Tibial artery (tissue), 4 donors: ENCODE results near the gene CA4.
A peak's percentile ranks its signal among the peaks of the same experiment; 100 is the strongest.

Experiments
- DNase-seq, 2 donors: peaks; one replicate each; pipeline ENCODE4 v3.0.0-alpha.2; 2019
- H3K27ac ChIP-seq, 2 donors: fragments of 200-600 bp; sonication (generic) in 1 of 2; 1 replicate in 1 of 2; 2 replicates in 1 of 2; pipeline ENCODE4 v1.5.1; 2018 to 2019; ENCODE audit warnings: mild to moderate bottlenecking in 1 of 2
- H3K27me3 ChIP-seq, 2 donors: fragments of 200-600 bp; sonication (generic) in 1 of 2; one replicate each; pipeline versions ENCODE4 v1.5.1 to v1.6.0; 2016 to 2019
- H3K36me3 ChIP-seq, 3 donors: fragments of 200-600 bp; sonication (generic) in 2 of 3; one replicate each; pipeline ENCODE4 v1.5.1; 2016 to 2019; ENCODE audit warnings: mild to moderate bottlenecking in 2 of 3
- H3K4me1 ChIP-seq, 4 donors: fragments of 200-600 bp; sonication (generic) in 2 of 4; 1 replicate in 3 of 4; 2 replicates in 1 of 4; pipeline ENCODE4 v1.5.1; 2016 to 2019
- H3K4me3 ChIP-seq, 2 donors: fragments of 200-600 bp; sonication (generic) in 1 of 2; 1 replicate in 1 of 2; 2 replicates in 1 of 2; pipeline ENCODE4 v1.5.1; 2018 to 2019; ENCODE audit warnings: mild to moderate bottlenecking in 2 of 2
- H3K9me3 ChIP-seq, 3 donors: fragments of 200-600 bp; sonication (generic) in 1 of 3; one replicate each; pipeline ENCODE4 v1.5.1; 2016 to 2019
- intact Hi-C: fragments of 100-400 bp; cut with DNase I; formaldehyde crosslinking; loops from one replicate; pipeline ENCODE4 v1.15.0; 2023; ENCODE audit warnings: low total_unique reads
- TF ChIP-seq, protein P1 (sequence below), 2 experiments: fragments of 200-600 bp in 1 of 2; fragments of 450-650 bp in 1 of 2; IDR thresholded peaks; one replicate each; pipeline ENCODE4 v1.5.1; 2017 to 2019; ENCODE audit warnings: antibody characterized with exemption in 2 of 2, mild to moderate bottlenecking in 1 of 2, moderate library complexity in 1 of 2

CA4 gene

DNA sequence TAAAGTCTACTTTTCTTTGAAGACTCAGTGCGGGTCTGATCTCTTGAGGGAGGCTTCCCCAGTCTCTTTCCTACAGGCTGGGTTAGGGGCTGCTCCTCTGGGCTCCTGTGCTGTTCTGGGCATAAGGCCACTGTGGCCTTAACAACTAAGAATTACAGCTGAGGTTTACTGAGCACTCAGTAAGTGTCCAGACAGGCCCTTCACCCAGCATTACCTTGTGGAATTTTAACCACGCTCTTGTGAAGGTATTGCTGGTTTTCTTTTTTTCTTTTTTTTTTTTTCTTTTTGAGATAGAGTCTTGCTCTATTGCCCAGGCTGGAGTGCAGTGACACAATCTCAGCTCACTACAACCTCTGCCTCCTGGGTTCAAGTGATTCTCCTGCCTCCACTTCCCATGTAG is 3.6 kb upstream of the CA4 start:
- TF ChIP-seq, protein P1, sequence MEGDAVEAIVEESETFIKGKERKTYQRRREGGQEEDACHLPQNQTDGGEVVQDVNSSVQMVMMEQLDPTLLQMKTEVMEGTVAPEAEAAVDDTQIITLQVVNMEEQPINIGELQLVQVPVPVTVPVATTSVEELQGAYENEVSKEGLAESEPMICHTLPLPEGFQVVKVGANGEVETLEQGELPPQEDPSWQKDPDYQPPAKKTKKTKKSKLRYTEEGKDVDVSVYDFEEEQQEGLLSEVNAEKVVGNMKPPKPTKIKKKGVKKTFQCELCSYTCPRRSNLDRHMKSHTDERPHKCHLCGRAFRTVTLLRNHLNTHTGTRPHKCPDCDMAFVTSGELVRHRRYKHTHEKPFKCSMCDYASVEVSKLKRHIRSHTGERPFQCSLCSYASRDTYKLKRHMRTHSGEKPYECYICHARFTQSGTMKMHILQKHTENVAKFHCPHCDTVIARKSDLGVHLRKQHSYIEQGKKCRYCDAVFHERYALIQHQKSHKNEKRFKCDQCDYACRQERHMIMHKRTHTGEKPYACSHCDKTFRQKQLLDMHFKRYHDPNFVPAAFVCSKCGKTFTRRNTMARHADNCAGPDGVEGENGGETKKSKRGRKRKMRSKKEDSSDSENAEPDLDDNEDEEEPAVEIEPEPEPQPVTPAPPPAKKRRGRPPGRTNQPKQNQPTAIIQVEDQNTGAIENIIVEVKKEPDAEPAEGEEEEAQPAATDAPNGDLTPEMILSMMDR (IDR thresholded peaks at IDR 0.05), result no peak
- H3K36me3 ChIP-seq, result no peaks in the 10 kb centered on the region
- peaks cover 0 to 74% of the 10 kb centered on the region in 2 donors for H3K27me3 ChIP-seq
- H3K4me3 ChIP-seq, result no peak overlapping the region
- peaks cover 0 to 35% (median 20%) of the 10 kb centered on the region in 4 donors for H3K4me1 ChIP-seq
- no peaks in the 10 kb centered on the region for H3K9me3 ChIP-seq
- no peak for DNase-seq
- no peak overlapping the region for H3K27ac ChIP-seq
- intact Hi-C loops, result loop anchor here (10.0 kb wide), 1 partner anchor 289 kb away; no protein-coding TSS in a partner anchor

DNA sequence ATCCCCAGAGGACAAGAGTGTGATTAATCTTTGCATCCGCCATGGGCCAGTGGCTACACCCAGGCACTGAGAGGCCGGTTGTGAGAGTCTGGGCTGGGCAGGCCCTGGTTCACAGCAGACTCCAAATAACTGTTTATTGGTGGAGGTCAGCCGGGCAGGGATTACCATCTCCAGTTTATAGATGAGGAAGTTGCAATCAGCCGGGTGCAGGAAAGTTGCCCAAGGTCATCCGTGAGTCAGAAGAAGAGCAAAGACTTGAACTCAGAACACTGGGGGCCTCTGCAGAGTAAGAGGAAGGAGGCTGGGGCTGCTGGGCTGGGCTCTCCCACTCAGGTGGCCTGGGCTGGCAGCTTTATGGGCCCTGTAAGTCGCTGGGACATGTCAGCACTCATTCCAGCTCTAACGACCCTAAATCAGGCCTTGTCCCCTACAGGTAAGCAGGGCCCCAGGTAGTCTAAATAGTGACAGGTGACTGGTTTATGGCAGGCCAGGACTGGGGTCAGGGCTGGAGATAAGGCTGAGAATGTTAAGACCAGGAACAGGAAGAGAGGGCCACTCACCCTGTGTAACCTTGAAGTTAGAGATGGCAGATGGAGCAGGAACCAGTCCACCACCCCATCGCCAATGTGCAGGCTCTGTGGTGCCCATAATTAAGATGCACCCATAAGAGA is 2.1 kb upstream of the CA4 start:
- Histone ChIP-seq H3K27ac (no peak overlapping the region), H3K27me3 (peaks cover 0 to 81% of the 10 kb centered on the region in 2 donors), H3K4me3 (no peak overlapping the region), H3K36me3 (no peaks in the 10 kb centered on the region), H3K4me1 (peaks cover 0 to 20% (median 12%) of the 10 kb centered on the region in 4 donors), H3K9me3 (no peaks in the 10 kb centered on the region)
- TF ChIP-seq, protein P1 (IDR thresholded peaks at IDR 0.05), result no peak
- intact Hi-C loops, result loop anchor here (10.0 kb wide), 1 partner anchor 287 kb away; no protein-coding TSS in a partner anchor
- DNase-seq, result no peak

DNA sequence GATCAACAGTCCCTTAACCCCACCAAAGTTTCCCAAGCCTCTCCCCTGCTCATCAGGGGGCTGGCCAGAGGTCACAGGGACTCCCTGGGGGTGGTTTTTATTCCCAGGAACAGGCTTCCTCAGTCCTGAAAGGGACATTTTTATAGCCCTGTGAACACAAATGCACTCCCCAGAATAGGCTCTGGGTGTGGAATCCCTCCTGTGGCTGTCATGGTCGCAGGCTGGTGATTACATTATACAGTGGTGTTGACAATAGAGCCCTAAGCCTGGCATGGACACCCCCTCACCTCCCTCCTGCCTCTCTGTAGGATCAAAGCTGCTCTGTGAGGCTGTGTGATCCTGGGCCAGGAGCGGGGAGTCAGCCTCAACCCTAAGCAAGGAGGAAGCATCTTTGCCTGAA is 1.4 kb upstream of the CA4 start:
- Histone ChIP-seq H3K27me3 (peaks cover 0 to 81% of the 10 kb centered on the region in 2 donors), H3K27ac (no peak overlapping the region), H3K9me3 (no peaks in the 10 kb centered on the region), H3K4me3 (no peak overlapping the region), H3K4me1 (peaks cover 0 to 14% (median 7%) of the 10 kb centered on the region in 4 donors), H3K36me3 (no peaks in the 10 kb centered on the region)
- TF ChIP-seq, protein P1 (IDR thresholded peaks at IDR 0.05), result no peak
- intact Hi-C loops, result loop anchor here (10.0 kb wide), 1 partner anchor 286 kb away; no protein-coding TSS in a partner anchor
- DNase-seq, result no peak

DNA sequence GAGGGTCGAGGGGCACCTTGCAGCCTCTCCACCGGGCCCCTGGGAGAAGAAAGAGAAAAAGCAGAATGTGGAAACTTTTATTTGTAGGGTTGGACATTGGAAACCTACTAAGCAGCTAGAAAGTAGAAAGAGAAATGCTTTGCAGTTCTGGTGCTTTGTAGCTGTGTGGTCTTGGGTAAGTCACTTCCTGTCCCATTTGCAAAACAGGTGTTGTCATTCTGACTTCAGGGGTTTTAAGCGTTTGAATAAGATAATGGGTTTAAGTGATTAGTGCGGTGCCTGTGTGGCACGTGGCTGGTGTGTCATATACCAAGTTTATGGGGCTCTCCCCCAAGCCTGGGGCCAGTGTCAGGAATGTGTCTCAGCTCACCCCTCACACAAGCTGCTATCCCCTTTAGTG is 1.6 kb downstream of the CA4 start:
- TF ChIP-seq, protein P1 (IDR thresholded peaks at IDR 0.05), result no peak
- DNase-seq, result no peak
- no peak overlapping the region for H3K4me3 ChIP-seq
- no peak overlapping the region for H3K27ac ChIP-seq
- no peaks in the 10 kb centered on the region for H3K36me3 ChIP-seq
- H3K4me1 ChIP-seq, result peaks cover 0 to 20% (median 7%) of the 10 kb centered on the region in 4 donors
- peaks cover 0 to 84% of the 10 kb centered on the region in 2 donors for H3K27me3 ChIP-seq
- no peaks in the 10 kb centered on the region for H3K9me3 ChIP-seq
- intact Hi-C loops, result no loop called here

DNA sequence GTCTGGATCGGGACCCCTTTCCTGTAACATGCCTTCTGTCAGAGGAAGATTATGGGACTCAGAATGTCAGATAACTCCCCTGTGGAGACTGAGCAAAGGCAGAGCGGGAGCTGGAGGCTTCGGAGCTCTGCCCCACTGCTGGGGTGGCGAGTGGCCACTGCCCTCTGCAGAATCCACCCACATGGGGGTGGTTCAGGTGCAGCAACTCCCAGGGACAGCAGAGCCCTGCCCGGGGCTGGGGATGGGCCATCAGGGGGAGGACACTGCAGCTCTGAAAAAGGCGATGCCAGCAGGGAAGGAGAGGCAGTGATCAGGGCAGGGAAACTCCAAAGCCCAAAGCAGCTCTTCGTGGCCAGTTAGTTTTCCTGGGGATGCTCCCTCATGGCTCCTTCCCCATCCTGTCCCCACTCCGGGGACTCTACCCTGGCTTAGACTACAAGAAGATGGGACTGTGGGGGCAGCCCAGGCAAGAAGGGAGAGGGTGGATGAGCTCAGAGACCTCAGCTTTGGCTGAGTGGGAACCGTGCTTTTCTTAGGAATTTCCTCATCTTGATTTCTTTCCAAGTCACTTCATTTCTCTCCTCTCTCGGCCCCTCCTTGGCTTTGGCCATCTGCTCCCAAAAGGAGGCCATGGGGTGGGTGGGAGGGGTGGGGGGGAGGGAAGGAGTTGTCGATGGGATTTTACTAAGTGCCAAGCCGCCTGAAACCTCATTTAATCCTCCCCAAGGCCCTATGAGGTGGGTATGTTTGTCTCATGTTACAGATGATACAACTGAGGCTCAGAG is 4.0 kb downstream of the CA4 start:
- intact Hi-C loops, result no loop called here
- H3K27ac ChIP-seq, result no peak overlapping the region
- H3K27me3 ChIP-seq, result peaks cover 0 to 84% of the 10 kb centered on the region in 2 donors

More for the DNA sequence above, 4.0 kb downstream of the CA4 start:
- Histone ChIP-seq H3K4me1 (peaks cover 0 to 20% (median 7%) of the 10 kb centered on the region in 4 donors), H3K9me3 (no peaks in the 10 kb centered on the region), H3K4me3 (no peak overlapping the region), H3K36me3 (no peaks in the 10 kb centered on the region)
- DNase-seq, result peak in 1 of 2 donors; percentile 21
- TF ChIP-seq, protein P1 (IDR thresholded peaks at IDR 0.05), result no peak
